ENCODE data around the gene PANK4. TPM values are rescaled to one million over a fixed set of nuclear protein-coding genes. Genes with fewer than 3 reads are reported as not detected.

The PANK4 gene
- polyA plus RNA-seq, 2 of the 4 experiments (the other 2 are of a cell fraction), result 8.1 to 13.8 TPM

Other genes with a start within 250 kb of the PANK4 start
- 6.9 and 7.2 TPM in 2 replicates for gene MORN1, start 135.0 kb downstream of the PANK4 start, polyA plus RNA-seq (2011; rRNA removed)
- gene MORN1, start 135.0 kb downstream of the PANK4 start, polyA plus RNA-seq (2017; fragmentation: RNase III; extraction: RNeasy Plus Mini Kit Qiagen cat#74134 plus additional on column Dnase treatment), result 6.8 to 9.5 TPM (median 8.9 TPM) in 3 replicates
- 213 and 227 TPM in 2 replicates for gene RER1, start 134.8 kb downstream of the PANK4 start, polyA plus RNA-seq (2011; rRNA removed)
- gene RER1, start 134.8 kb downstream of the PANK4 start, polyA plus RNA-seq (2017; fragmentation: RNase III; extraction: RNeasy Plus Mini Kit Qiagen cat#74134 plus additional on column Dnase treatment), result 66.8 to 72.8 TPM (median 72.3 TPM) in 3 replicates
- gene PEX10, start 114.0 kb downstream of the PANK4 start, polyA plus RNA-seq (2011; rRNA removed), result 12.3 and 12.6 TPM in 2 replicates
- 20.2 to 22.1 TPM (median 20.7 TPM) in 3 replicates for gene PEX10, start 114.0 kb downstream of the PANK4 start, polyA plus RNA-seq (2017; fragmentation: RNase III; extraction: RNeasy Plus Mini Kit Qiagen cat#74134 plus additional on column Dnase treatment)
- gene PLCH2, start 50.3 kb downstream of the PANK4 start, polyA plus RNA-seq (2011; rRNA removed), result 0.10 and 0.16 TPM in 2 replicates
- gene PLCH2, start 50.3 kb downstream of the PANK4 start, polyA plus RNA-seq (2017; fragmentation: RNase III; extraction: RNeasy Plus Mini Kit Qiagen cat#74134 plus additional on column Dnase treatment), result 0.18 to 0.44 TPM (median 0.21 TPM) in 3 replicates
- not detected in 2 replicates for gene HES5, start 3.7 kb upstream of the PANK4 start, polyA plus RNA-seq (2011; rRNA removed)
- not detected in 3 replicates for gene HES5, start 3.7 kb upstream of the PANK4 start, polyA plus RNA-seq (2017; fragmentation: RNase III; extraction: RNeasy Plus Mini Kit Qiagen cat#74134 plus additional on column Dnase treatment)
- gene TNFRSF14, start 29.8 kb upstream of the PANK4 start, polyA plus RNA-seq (2011; rRNA removed), result 0.16 and 0.29 TPM in 2 replicates
- 0.22 to 0.31 TPM (median 0.25 TPM) in 3 replicates for gene TNFRSF14, start 29.8 kb upstream of the PANK4 start, polyA plus RNA-seq (2017; fragmentation: RNase III; extraction: RNeasy Plus Mini Kit Qiagen cat#74134 plus additional on column Dnase treatment)
- gene PRXL2B, start 60.2 kb upstream of the PANK4 start, polyA plus RNA-seq (2011; rRNA removed), result 4.4 and 6.6 TPM in 2 replicates
- gene PRXL2B, start 60.2 kb upstream of the PANK4 start, polyA plus RNA-seq (2017; fragmentation: RNase III; extraction: RNeasy Plus Mini Kit Qiagen cat#74134 plus additional on column Dnase treatment), result 14.7 to 17.4 TPM (median 16.4 TPM) in 3 replicates
- gene MMEL1, start 106.4 kb upstream of the PANK4 start, polyA plus RNA-seq (2011; rRNA removed), result not detected in 2 replicates
- gene MMEL1, start 106.4 kb upstream of the PANK4 start, polyA plus RNA-seq (2017; fragmentation: RNase III; extraction: RNeasy Plus Mini Kit Qiagen cat#74134 plus additional on column Dnase treatment), result not detected in 3 replicates

Data from A549 (cell line).